ENCODE data around the gene C17orf113.

GRCh38 chr17:42058063-42058462 lies 7.7 kb upstream of the C17orf113 start:
- no peak for TF ChIP-seq GATA2 (IDR thresholded peaks at IDR 0.05; ENCODE audit: low read depth, low read length)
- no peak for TF ChIP-seq GATA3 (IDR thresholded peaks at IDR 0.05; ENCODE audit: low read depth, low read length)

Measured in SH-SY5Y (cell line).